Measurements from ENCODE around the gene ATP10B. TPM values are rescaled to one million over a fixed set of nuclear protein-coding genes. Genes with fewer than 3 reads are reported as not detected.

The ATP10B gene
- total RNA-seq, 1 donor from 2014 or later, result not detected

GRCh38 chr5:160774666-160775315, 77.2 kb downstream of the ATP10B start:
- DNase-seq (no peak), ATAC-seq (no peak)
- Histone ChIP-seq H3K27ac (no peak overlapping the region), H3K9me3 (no peaks in the 10 kb centered on the region), H3K4me1 (no peaks in the 10 kb centered on the region), H3K27me3 (no peaks in the 10 kb centered on the region), H3K4me3 (no peak overlapping the region), H3K36me3 (no peaks in the 10 kb centered on the region)
- intact Hi-C loops (cut with DNase I), result no loop called here
- TF ChIP-seq CTCF (IDR thresholded peaks at IDR 0.05), result no peak

GRCh38 chr5:160773646-160774410, 78.2 kb downstream of the ATP10B start:
- no peaks in the 10 kb centered on the region for H3K9me3 ChIP-seq
- no peaks in the 10 kb centered on the region for H3K4me1 ChIP-seq
- H3K4me3 ChIP-seq, result no peak overlapping the region
- TF ChIP-seq CTCF (IDR thresholded peaks at IDR 0.05), result no peak
- no peak for ATAC-seq
- no peak overlapping the region for H3K27ac ChIP-seq
- no peak for DNase-seq
- H3K27me3 ChIP-seq, result no peaks in the 10 kb centered on the region
- no peaks in the 10 kb centered on the region for H3K36me3 ChIP-seq
- intact Hi-C loops (cut with DNase I), result no loop called here

- Histone ChIP-seq H3K27ac (no peak overlapping the region), H3K4me1 (no peaks in the 10 kb centered on the region), H3K27me3 (no peaks in the 10 kb centered on the region), H3K4me3 (no peak overlapping the region), H3K36me3 (no peaks in the 10 kb centered on the region), H3K9me3 (no peaks in the 10 kb centered on the region)
- no peak for DNase-seq
- no peak for TF ChIP-seq CTCF (IDR thresholded peaks at IDR 0.05)
- intact Hi-C loops (cut with DNase I), result no loop called here
- no peak for ATAC-seq
Measured at GRCh38 chr5:160772854-160773253, 79.2 kb downstream of the ATP10B start.

- no peak for DNase-seq
- intact Hi-C loops (cut with DNase I), result no loop called here
- Histone ChIP-seq H3K27me3 (no peaks in the 10 kb centered on the region), H3K27ac (no peak overlapping the region), H3K4me3 (no peak overlapping the region), H3K9me3 (no peaks in the 10 kb centered on the region), H3K36me3 (no peaks in the 10 kb centered on the region), H3K4me1 (no peaks in the 10 kb centered on the region)
- TF ChIP-seq CTCF (IDR thresholded peaks at IDR 0.05), result no peak
- ATAC-seq, result no peak
Measured at GRCh38 chr5:160770718-160771117, 81.3 kb downstream of the ATP10B start.

- H3K27ac ChIP-seq, result no peak overlapping the region
- H3K9me3 ChIP-seq, result no peaks in the 10 kb centered on the region
- no peak for TF ChIP-seq CTCF (IDR thresholded peaks at IDR 0.05)
- H3K27me3 ChIP-seq, result no peaks in the 10 kb centered on the region
- no peak overlapping the region for H3K4me3 ChIP-seq
- H3K36me3 ChIP-seq, result no peaks in the 10 kb centered on the region
- DNase-seq (no peak), ATAC-seq (no peak)
- H3K4me1 ChIP-seq, result no peaks in the 10 kb centered on the region
- intact Hi-C loops (cut with DNase I), result no loop called here
Measured at GRCh38 chr5:160769301-160769700, 82.7 kb downstream of the ATP10B start.

Measured in upper lobe of right lung (tissue), 1 donor.